IMR-90 (cell line): ENCODE measurements around the gene OR11A1. TPM values are rescaled to one million over a fixed set of nuclear protein-coding genes. Genes with fewer than 3 reads are reported as not detected.

ENCODE experiments used
- ATAC-seq: fragments of 200-7000 bp; cut with Tn5 transposase; 2 replicates; pipeline ENCODE4 v1.9.1; 2020; ENCODE audit warnings: low read depth, mild to moderate bottlenecking, moderate library complexity
- BruUV-seq: library from RNA; stranded (reverse); fragments of 400-500 nt; replicated peaks from 2 replicates; lab custom pipeline; 2021; lab: Mats Ljungman, UMichigan
- CTCF ChIA-PET: fragments of 300-600 bp; formaldehyde crosslinking; extraction: SDS; loops from one replicate; lab custom pipeline; 2021; ENCODE audit warnings: antibody characterized with exemption; lab: Yijun Ruan, JAX
- POLR2A ChIA-PET: fragments of 300-600 bp; sonication (Branson Sonifier 250); formaldehyde crosslinking; loops from one replicate; lab custom pipeline; 2022; ENCODE audit warnings: antibody characterized with exemption; ENCODE audit not compliant: unreplicated experiment; lab: Charles Lee
- DNase-seq: peaks from one replicate; pipeline ENCODE4 v3.0.0; 2013
- H2AFZ ChIP-seq: replicated peaks from 2 replicates; pipeline ENCODE3; 2013; ENCODE audit warnings: low read length, mild to moderate bottlenecking; ENCODE audit not compliant: poor library complexity
- H2AK5ac ChIP-seq: 2 replicates; pipeline ENCODE4 v1.6.1; 2013; ENCODE audit warnings: low read depth, low read length, inconsistent platforms
- H2AK9ac ChIP-seq: replicated peaks from 2 replicates; pipeline ENCODE3; 2013; ENCODE audit warnings: mild to moderate bottlenecking, low read depth, low read length, moderate library complexity; ENCODE audit not compliant: poor library complexity
- H2BK120ac ChIP-seq: 2 replicates; pipeline ENCODE4 v1.6.1; 2013; ENCODE audit warnings: low read depth, low read length, inconsistent platforms
- H2BK15ac ChIP-seq: 3 replicates; pipeline ENCODE4 v1.6.1; 2013; ENCODE audit warnings: low read depth, low read length, inconsistent platforms
- H2BK20ac ChIP-seq: 2 replicates; pipeline ENCODE4 v1.6.1; 2013; ENCODE audit warnings: low read depth, mild to moderate bottlenecking, inconsistent platforms, low read length, moderate library complexity
- H2BK5ac ChIP-seq: 2 replicates; pipeline ENCODE4 v1.6.1; 2013; ENCODE audit warnings: mild to moderate bottlenecking, low read depth, low read length, inconsistent platforms; ENCODE audit not compliant: poor library complexity, severe bottlenecking
- H3K14ac ChIP-seq: replicated peaks from 2 replicates; pipeline ENCODE4 v1.6.1; 2013; ENCODE audit warnings: low read depth, low read length, inconsistent platforms
- H3K18ac ChIP-seq: 2 replicates; pipeline ENCODE4 v1.6.1; 2013; ENCODE audit warnings: low read depth, low read length, control low read depth
- H3K23ac ChIP-seq: 2 replicates; pipeline ENCODE4 v1.6.1; 2013; ENCODE audit warnings: low read depth, low read length, inconsistent platforms
- H3K27ac ChIP-seq: 2 replicates; pipeline ENCODE4 v1.5.1; 2013; ENCODE audit warnings: mild to moderate bottlenecking, control low read depth, low read length; ENCODE audit not compliant: insufficient read depth
- H3K27me3 ChIP-seq: 2 replicates; pipeline ENCODE4 v1.6.1; 2013; ENCODE audit warnings: low read length; ENCODE audit not compliant: control insufficient read depth, insufficient read depth
- H3K36me3 ChIP-seq: 2 replicates; pipeline ENCODE4 v1.6.1; 2013; ENCODE audit warnings: low read length, mixed read lengths; ENCODE audit not compliant: control insufficient read depth, insufficient read depth
- H3K4ac ChIP-seq: 2 replicates; pipeline ENCODE4 v1.6.1; 2013; ENCODE audit warnings: low read depth, low read length, inconsistent platforms
- H3K4me1 ChIP-seq: 2 replicates; pipeline ENCODE4 v1.6.1; 2013; ENCODE audit warnings: low read length, mixed read lengths; ENCODE audit not compliant: control insufficient read depth, insufficient read depth
- H3K4me2 ChIP-seq: 2 replicates; pipeline ENCODE4 v1.6.1; 2013; ENCODE audit warnings: low read depth, mild to moderate bottlenecking, control low read depth, low read length, moderate library complexity
- H3K4me3 ChIP-seq: 2 replicates; pipeline ENCODE4 v1.5.1; 2013; ENCODE audit warnings: low read depth, mild to moderate bottlenecking, control low read depth, low read length, moderate library complexity; ENCODE audit not compliant: insufficient read depth
- H3K56ac ChIP-seq: 2 replicates; pipeline ENCODE4 v1.6.1; 2013; ENCODE audit warnings: low read length, inconsistent platforms; ENCODE audit not compliant: insufficient read depth; ENCODE audit errors: extremely low read depth
- H3K79me1 ChIP-seq, 2 experiments: 2 replicates each; pipeline ENCODE4 v1.6.1; 2013; ENCODE audit warnings: low read length in 2 of 2, inconsistent platforms in 1 of 2, low read depth in 1 of 2
- H3K9ac ChIP-seq: 2 replicates; pipeline ENCODE4 v1.6.1; 2013; ENCODE audit warnings: low read depth, low read length, control low read depth
- H3K9me1 ChIP-seq: 2 replicates; pipeline ENCODE4 v1.6.1; 2013; ENCODE audit warnings: low read length, inconsistent platforms; ENCODE audit not compliant: insufficient read depth
- H3K9me3 ChIP-seq: 2 replicates; pipeline ENCODE4 v1.6.1; 2013; ENCODE audit warnings: low read length; ENCODE audit not compliant: control insufficient read depth, insufficient read depth
- H4K20me1 ChIP-seq: 2 replicates; pipeline ENCODE4 v1.6.1; 2013; ENCODE audit warnings: low read length, inconsistent platforms; ENCODE audit not compliant: insufficient read depth
- H4K5ac ChIP-seq: 2 replicates; pipeline ENCODE4 v1.6.1; 2013; ENCODE audit warnings: mild to moderate bottlenecking, low read depth, low read length, control low read depth
- H4K8ac ChIP-seq, 2 experiments: 2 replicates each; pipeline ENCODE4 v1.6.1; 2013; ENCODE audit warnings: low read depth in 2 of 2, low read length in 2 of 2, control low read depth in 1 of 2, inconsistent platforms in 1 of 2
- H4K91ac ChIP-seq: 2 replicates; pipeline ENCODE4 v1.6.1; 2013; ENCODE audit warnings: low read depth, low read length, inconsistent platforms; ENCODE audit not compliant: insufficient read depth
- BHLHE40 ChIP-seq: fragments of 150-350 bp; IDR thresholded peaks from 2 replicates; pipeline ENCODE4 v1.6.1; 2016; ENCODE audit warnings: mild to moderate bottlenecking, low read depth, low read length
- CHD1 ChIP-seq: IDR thresholded peaks from 2 replicates; pipeline ENCODE4 v1.6.1; 2012; ENCODE audit warnings: low read depth, low read length, improper control_type of control experiment
- FOS ChIP-seq: fragments of 150-350 bp; IDR thresholded peaks from 2 replicates; pipeline ENCODE4 v1.6.1; 2016; ENCODE audit warnings: low read depth, low read length
- MAZ ChIP-seq: IDR thresholded peaks from 2 replicates; pipeline ENCODE4 v1.6.1; 2012; ENCODE audit warnings: low read depth, mild to moderate bottlenecking, low read length, improper control_type of control experiment, moderate library complexity, borderline replicate concordance
- MXI1 ChIP-seq: IDR thresholded peaks from 2 replicates; pipeline ENCODE4 v1.6.1; 2012; ENCODE audit warnings: low read depth, mild to moderate bottlenecking, low read length, moderate library complexity, borderline replicate concordance
- NFE2L2 ChIP-seq: fragments of 150-350 bp; IDR thresholded peaks from 2 replicates; pipeline ENCODE4 v1.6.1; 2016; ENCODE audit warnings: low read depth, mild to moderate bottlenecking, low read length
- RAD21 ChIP-seq: IDR thresholded peaks from 2 replicates; pipeline ENCODE4 v1.6.1; 2012; ENCODE audit warnings: low read length, improper control_type of control experiment
- RCOR1 ChIP-seq: IDR thresholded peaks from 2 replicates; pipeline ENCODE4 v1.6.1; 2012; ENCODE audit warnings: mild to moderate bottlenecking, low read length, improper control_type of control experiment; ENCODE audit not compliant: insufficient replicate concordance
- RFX5 ChIP-seq: IDR thresholded peaks from 2 replicates; pipeline ENCODE4 v1.8.0; 2012; ENCODE audit warnings: low read depth, mild to moderate bottlenecking, low read length, moderate library complexity
- WGBS, 2 experiments: methylation state at CpG; one replicate each; pipeline versions ENCODE4 v1.1.5 to v1.1.7; 2013; ENCODE audit warnings: missing lambda C conversion rate in 2 of 2; ENCODE audit not compliant: insufficient read length in 1 of 2; ENCODE audit errors: extremely low coverage in 2 of 2; 5-methylcytosine and 5-hydroxymethylcytosine counted together
- dilution Hi-C: fragments of 300-500 bp; cut with HindIII; formaldehyde crosslinking; loops from one replicate; pipeline ENCODE4 v1.14.3; 2018; ENCODE audit warnings: low sequenced_read_pairs; ENCODE audit not compliant: unreplicated experiment
- in situ Hi-C: fragments of 300-500 bp; cut with MboI; formaldehyde crosslinking; loops from 3 replicates; pipeline ENCODE4 v1.14.3; 2019; ENCODE audit warnings: low sequenced_read_pairs, inconsistent platforms, mixed read lengths
- intact Hi-C: fragments of 100-400 bp; cut with micrococcal nuclease; formaldehyde crosslinking; loops from 2 replicates; pipeline ENCODE4 v1.10.0; 2022
- polyA plus RNA-seq, 3 experiments: library from polyadenylated mRNA; depleted of rRNA; stranded (reverse); fragments of >200 nt; gene quantifications; 2 replicates each; pipeline ENCODE4 v1.2.3, GENCODE V29; 2012; ENCODE audit warnings: low replicate concordance in 1 of 3
- total RNA-seq: library from RNA; depleted of rRNA; stranded (reverse); fragments of >200 nt; gene quantifications from 2 replicates; pipeline ENCODE4 v1.2.3, GENCODE V29; 2012
- TF ChIP-seq, protein P1 (sequence below): fragments of 150-350 bp; IDR thresholded peaks from 2 replicates; pipeline ENCODE4 v1.6.1; 2017; ENCODE audit warnings: mild to moderate bottlenecking, antibody characterized with exemption, low read length, low read depth
- TF ChIP-seq, protein P2 (sequence below): fragments of 150-350 bp; IDR thresholded peaks from 2 replicates; pipeline ENCODE4 v1.6.1; 2016; ENCODE audit warnings: low read depth, mild to moderate bottlenecking, low read length, moderate library complexity, borderline replicate concordance

Gene OR11A1
- total and polyA plus RNA-seq, 2 of the 4 experiments (the other 2 are of a cell fraction), result not detected

DNA sequence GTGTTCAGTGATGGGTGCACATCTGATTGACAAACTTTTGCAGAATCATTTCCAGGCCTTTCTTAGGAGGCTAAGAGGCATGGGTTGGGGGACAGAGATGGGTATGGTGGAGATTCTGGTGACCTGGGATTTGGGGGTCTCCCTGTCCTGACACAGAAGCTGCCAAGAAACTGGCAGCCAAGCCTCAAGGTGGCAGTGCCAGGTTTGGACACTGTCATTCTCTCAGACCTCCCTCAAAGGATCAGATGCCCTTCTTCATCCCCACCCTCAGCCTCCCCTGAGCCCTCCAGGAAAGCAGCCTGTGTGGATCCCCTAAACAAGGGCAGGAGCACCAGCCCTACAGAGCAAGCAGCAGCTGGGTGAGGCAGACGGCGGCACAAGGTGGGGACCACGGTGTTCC is 48.9 kb upstream of the OR11A1 start:
- no peak overlapping the region for H2AK5ac ChIP-seq
- no peak overlapping the region for H3K4me3 ChIP-seq
- H4K20me1 ChIP-seq, result no peaks in the 10 kb centered on the region
- no peak overlapping the region for H4K8ac ChIP-seq
- peaks cover 11% of the 10 kb centered on the region; the same call in 1 of the 2 replicates for H3K9me3 ChIP-seq
- dilution Hi-C loops (no loop called here), in situ Hi-C loops (no loop called here), intact Hi-C loops (no loop called here)
- 51% methylated on average over 3 of the region's 3 CpGs; no CpG with 5 or more reads in 1 of the 2 experiments for WGBS, 2 experiments
- H3K9me1 ChIP-seq, result no peaks in the 10 kb centered on the region
- no peaks in the 10 kb centered on the region for H3K4me1 ChIP-seq
- no peak overlapping the region for H4K91ac ChIP-seq
- ATAC-seq (no peak), DNase-seq (no peak)
- H3K23ac ChIP-seq, result no peak overlapping the region
- no peak overlapping the region for H3K4ac ChIP-seq
- H4K5ac ChIP-seq, result no peak overlapping the region
- H3K4me2 ChIP-seq, result no peak overlapping the region
- H2AK9ac ChIP-seq, result no peak overlapping the region
- BruUV-seq, result no TSS peak
- no peaks in the 10 kb centered on the region for H3K79me1 ChIP-seq
- no peak overlapping the region for H3K14ac ChIP-seq
- H3K9ac ChIP-seq, result no peak overlapping the region
- ChIA-PET POLR2A (no interaction called here), CTCF (no interaction called here)
- no peak overlapping the region for H2BK120ac ChIP-seq
- no peak overlapping the region for H2BK20ac ChIP-seq
- TF ChIP-seq NFE2L2, result no peak
- TF ChIP-seq BHLHE40, result no peak
- TF ChIP-seq RAD21, result no peak
- TF ChIP-seq MAZ, result no peak
- TF ChIP-seq FOS, result no peak
- TF ChIP-seq, protein P1, sequence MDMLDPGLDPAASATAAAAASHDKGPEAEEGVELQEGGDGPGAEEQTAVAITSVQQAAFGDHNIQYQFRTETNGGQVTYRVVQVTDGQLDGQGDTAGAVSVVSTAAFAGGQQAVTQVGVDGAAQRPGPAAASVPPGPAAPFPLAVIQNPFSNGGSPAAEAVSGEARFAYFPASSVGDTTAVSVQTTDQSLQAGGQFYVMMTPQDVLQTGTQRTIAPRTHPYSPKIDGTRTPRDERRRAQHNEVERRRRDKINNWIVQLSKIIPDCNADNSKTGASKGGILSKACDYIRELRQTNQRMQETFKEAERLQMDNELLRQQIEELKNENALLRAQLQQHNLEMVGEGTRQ, result no peak
- no peak for TF ChIP-seq RCOR1
- TF ChIP-seq CHD1, result no peak
- TF ChIP-seq RFX5, result no peak
- TF ChIP-seq, protein P2, sequence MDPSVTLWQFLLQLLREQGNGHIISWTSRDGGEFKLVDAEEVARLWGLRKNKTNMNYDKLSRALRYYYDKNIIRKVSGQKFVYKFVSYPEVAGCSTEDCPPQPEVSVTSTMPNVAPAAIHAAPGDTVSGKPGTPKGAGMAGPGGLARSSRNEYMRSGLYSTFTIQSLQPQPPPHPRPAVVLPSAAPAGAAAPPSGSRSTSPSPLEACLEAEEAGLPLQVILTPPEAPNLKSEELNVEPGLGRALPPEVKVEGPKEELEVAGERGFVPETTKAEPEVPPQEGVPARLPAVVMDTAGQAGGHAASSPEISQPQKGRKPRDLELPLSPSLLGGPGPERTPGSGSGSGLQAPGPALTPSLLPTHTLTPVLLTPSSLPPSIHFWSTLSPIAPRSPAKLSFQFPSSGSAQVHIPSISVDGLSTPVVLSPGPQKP, result no peak
- TF ChIP-seq MXI1, result no peak
- no peak overlapping the region for H3K18ac ChIP-seq
- no peak overlapping the region for H2BK5ac ChIP-seq
- H2BK15ac ChIP-seq, result no peak overlapping the region
- no peak overlapping the region for H2AFZ ChIP-seq
- H3K56ac ChIP-seq, result no peak overlapping the region
- H3K27me3 ChIP-seq, result no peaks in the 10 kb centered on the region
- no peak overlapping the region for H3K27ac ChIP-seq
- no peaks in the 10 kb centered on the region for H3K36me3 ChIP-seq
